IMR-90 (cell line): Measurements from ENCODE around the gene OR6P1. TPM values are rescaled to one million over a fixed set of nuclear protein-coding genes. Genes with fewer than 3 reads are reported as not detected.

Experiments
- ATAC-seq: fragments of 200-7000 bp; cut with Tn5 transposase; 2 replicates; pipeline ENCODE4 v1.9.1; 2020; ENCODE audit warnings: low read depth, mild to moderate bottlenecking, moderate library complexity
- BruUV-seq: library from RNA; stranded (reverse); fragments of 400-500 nt; replicated peaks from 2 replicates; lab custom pipeline; 2021; lab: Mats Ljungman, UMichigan
- CTCF ChIA-PET: fragments of 300-600 bp; formaldehyde crosslinking; extraction: SDS; loops from one replicate; lab custom pipeline; 2021; ENCODE audit warnings: antibody characterized with exemption; lab: Yijun Ruan, JAX
- POLR2A ChIA-PET: fragments of 300-600 bp; sonication (Branson Sonifier 250); formaldehyde crosslinking; loops from one replicate; lab custom pipeline; 2022; ENCODE audit warnings: antibody characterized with exemption; ENCODE audit not compliant: unreplicated experiment; lab: Charles Lee
- DNase-seq: peaks from one replicate; pipeline ENCODE4 v3.0.0; 2013
- H2AFZ ChIP-seq: replicated peaks from 2 replicates; pipeline ENCODE3; 2013; ENCODE audit warnings: low read length, mild to moderate bottlenecking; ENCODE audit not compliant: poor library complexity
- H2AK5ac ChIP-seq: 2 replicates; pipeline ENCODE4 v1.6.1; 2013; ENCODE audit warnings: low read depth, low read length, inconsistent platforms
- H2AK9ac ChIP-seq: replicated peaks from 2 replicates; pipeline ENCODE3; 2013; ENCODE audit warnings: mild to moderate bottlenecking, low read depth, low read length, moderate library complexity; ENCODE audit not compliant: poor library complexity
- H2BK120ac ChIP-seq: 2 replicates; pipeline ENCODE4 v1.6.1; 2013; ENCODE audit warnings: low read depth, low read length, inconsistent platforms
- H2BK15ac ChIP-seq: 3 replicates; pipeline ENCODE4 v1.6.1; 2013; ENCODE audit warnings: low read depth, low read length, inconsistent platforms
- H2BK20ac ChIP-seq: 2 replicates; pipeline ENCODE4 v1.6.1; 2013; ENCODE audit warnings: low read depth, mild to moderate bottlenecking, inconsistent platforms, low read length, moderate library complexity
- H2BK5ac ChIP-seq: 2 replicates; pipeline ENCODE4 v1.6.1; 2013; ENCODE audit warnings: mild to moderate bottlenecking, low read depth, low read length, inconsistent platforms; ENCODE audit not compliant: poor library complexity, severe bottlenecking
- H3K14ac ChIP-seq: replicated peaks from 2 replicates; pipeline ENCODE4 v1.6.1; 2013; ENCODE audit warnings: low read depth, low read length, inconsistent platforms
- H3K18ac ChIP-seq: 2 replicates; pipeline ENCODE4 v1.6.1; 2013; ENCODE audit warnings: low read depth, low read length, control low read depth
- H3K23ac ChIP-seq: 2 replicates; pipeline ENCODE4 v1.6.1; 2013; ENCODE audit warnings: low read depth, low read length, inconsistent platforms
- H3K27ac ChIP-seq: 2 replicates; pipeline ENCODE4 v1.5.1; 2013; ENCODE audit warnings: mild to moderate bottlenecking, control low read depth, low read length; ENCODE audit not compliant: insufficient read depth
- H3K27me3 ChIP-seq: 2 replicates; pipeline ENCODE4 v1.6.1; 2013; ENCODE audit warnings: low read length; ENCODE audit not compliant: control insufficient read depth, insufficient read depth
- H3K36me3 ChIP-seq: 2 replicates; pipeline ENCODE4 v1.6.1; 2013; ENCODE audit warnings: low read length, mixed read lengths; ENCODE audit not compliant: control insufficient read depth, insufficient read depth
- H3K4ac ChIP-seq: 2 replicates; pipeline ENCODE4 v1.6.1; 2013; ENCODE audit warnings: low read depth, low read length, inconsistent platforms
- H3K4me1 ChIP-seq: 2 replicates; pipeline ENCODE4 v1.6.1; 2013; ENCODE audit warnings: low read length, mixed read lengths; ENCODE audit not compliant: control insufficient read depth, insufficient read depth
- H3K4me2 ChIP-seq: 2 replicates; pipeline ENCODE4 v1.6.1; 2013; ENCODE audit warnings: low read depth, mild to moderate bottlenecking, control low read depth, low read length, moderate library complexity
- H3K4me3 ChIP-seq: 2 replicates; pipeline ENCODE4 v1.5.1; 2013; ENCODE audit warnings: low read depth, mild to moderate bottlenecking, control low read depth, low read length, moderate library complexity; ENCODE audit not compliant: insufficient read depth
- H3K56ac ChIP-seq: 2 replicates; pipeline ENCODE4 v1.6.1; 2013; ENCODE audit warnings: low read length, inconsistent platforms; ENCODE audit not compliant: insufficient read depth; ENCODE audit errors: extremely low read depth
- H3K79me1 ChIP-seq, 2 experiments: 2 replicates each; pipeline ENCODE4 v1.6.1; 2013; ENCODE audit warnings: low read length in 2 of 2, inconsistent platforms in 1 of 2, low read depth in 1 of 2
- H3K9ac ChIP-seq: 2 replicates; pipeline ENCODE4 v1.6.1; 2013; ENCODE audit warnings: low read depth, low read length, control low read depth
- H3K9me1 ChIP-seq: 2 replicates; pipeline ENCODE4 v1.6.1; 2013; ENCODE audit warnings: low read length, inconsistent platforms; ENCODE audit not compliant: insufficient read depth
- H3K9me3 ChIP-seq: 2 replicates; pipeline ENCODE4 v1.6.1; 2013; ENCODE audit warnings: low read length; ENCODE audit not compliant: control insufficient read depth, insufficient read depth
- H4K20me1 ChIP-seq: 2 replicates; pipeline ENCODE4 v1.6.1; 2013; ENCODE audit warnings: low read length, inconsistent platforms; ENCODE audit not compliant: insufficient read depth
- H4K5ac ChIP-seq: 2 replicates; pipeline ENCODE4 v1.6.1; 2013; ENCODE audit warnings: mild to moderate bottlenecking, low read depth, low read length, control low read depth
- H4K8ac ChIP-seq, 2 experiments: 2 replicates each; pipeline ENCODE4 v1.6.1; 2013; ENCODE audit warnings: low read depth in 2 of 2, low read length in 2 of 2, control low read depth in 1 of 2, inconsistent platforms in 1 of 2
- H4K91ac ChIP-seq: 2 replicates; pipeline ENCODE4 v1.6.1; 2013; ENCODE audit warnings: low read depth, low read length, inconsistent platforms; ENCODE audit not compliant: insufficient read depth
- BHLHE40 ChIP-seq: fragments of 150-350 bp; IDR thresholded peaks from 2 replicates; pipeline ENCODE4 v1.6.1; 2016; ENCODE audit warnings: mild to moderate bottlenecking, low read depth, low read length
- CEBPB ChIP-seq: IDR thresholded peaks from 2 replicates; pipeline ENCODE4 v1.6.1; 2012; ENCODE audit warnings: low read depth, low read length, improper control_type of control experiment
- CHD1 ChIP-seq: IDR thresholded peaks from 2 replicates; pipeline ENCODE4 v1.6.1; 2012; ENCODE audit warnings: low read depth, low read length, improper control_type of control experiment
- CTCF ChIP-seq: conservative IDR thresholded peaks from 2 replicates; pipeline ENCODE4 v1.5.1; 2012; ENCODE audit warnings: mild to moderate bottlenecking, low read depth, low read length, improper control_type of control experiment
- ELK1 ChIP-seq: fragments of 150-350 bp; IDR thresholded peaks from 2 replicates; pipeline ENCODE4 v1.6.1; 2016; ENCODE audit warnings: low read depth, mild to moderate bottlenecking, low read length, moderate library complexity, borderline replicate concordance
- FOS ChIP-seq: fragments of 150-350 bp; IDR thresholded peaks from 2 replicates; pipeline ENCODE4 v1.6.1; 2016; ENCODE audit warnings: low read depth, low read length
- MAFK ChIP-seq: IDR thresholded peaks from 2 replicates; pipeline ENCODE4 v1.6.1; 2012; ENCODE audit warnings: low read depth, low read length, improper control_type of control experiment
- MAZ ChIP-seq: IDR thresholded peaks from 2 replicates; pipeline ENCODE4 v1.6.1; 2012; ENCODE audit warnings: low read depth, mild to moderate bottlenecking, low read length, improper control_type of control experiment, moderate library complexity, borderline replicate concordance
- MXI1 ChIP-seq: IDR thresholded peaks from 2 replicates; pipeline ENCODE4 v1.6.1; 2012; ENCODE audit warnings: low read depth, mild to moderate bottlenecking, low read length, moderate library complexity, borderline replicate concordance
- NFE2L2 ChIP-seq: fragments of 150-350 bp; IDR thresholded peaks from 2 replicates; pipeline ENCODE4 v1.6.1; 2016; ENCODE audit warnings: low read depth, mild to moderate bottlenecking, low read length
- POLR2A ChIP-seq: IDR thresholded peaks from 2 replicates; pipeline ENCODE4 v1.6.1; 2012; ENCODE audit warnings: mild to moderate bottlenecking, low read depth, low read length
- RAD21 ChIP-seq: IDR thresholded peaks from 2 replicates; pipeline ENCODE4 v1.6.1; 2012; ENCODE audit warnings: low read length, improper control_type of control experiment
- RCOR1 ChIP-seq: IDR thresholded peaks from 2 replicates; pipeline ENCODE4 v1.6.1; 2012; ENCODE audit warnings: mild to moderate bottlenecking, low read length, improper control_type of control experiment; ENCODE audit not compliant: insufficient replicate concordance
- RFX5 ChIP-seq: IDR thresholded peaks from 2 replicates; pipeline ENCODE4 v1.8.0; 2012; ENCODE audit warnings: low read depth, mild to moderate bottlenecking, low read length, moderate library complexity
- SMC3 ChIP-seq: fragments of 150-350 bp; IDR thresholded peaks from 2 replicates; pipeline ENCODE4 v1.6.1; 2016; ENCODE audit warnings: low read depth, mild to moderate bottlenecking, antibody characterized with exemption, low read length, moderate library complexity
- USF2 ChIP-seq: fragments of 150-350 bp; IDR thresholded peaks from 2 replicates; pipeline ENCODE4 v1.6.1; 2017; ENCODE audit warnings: mild to moderate bottlenecking, antibody characterized with exemption, low read length, low read depth
- WGBS, 2 experiments: methylation state at CpG; one replicate each; pipeline versions ENCODE4 v1.1.5 to v1.1.7; 2013; ENCODE audit warnings: missing lambda C conversion rate in 2 of 2; ENCODE audit not compliant: insufficient read length in 1 of 2; ENCODE audit errors: extremely low coverage in 2 of 2; 5-methylcytosine and 5-hydroxymethylcytosine counted together
- dilution Hi-C: fragments of 300-500 bp; cut with HindIII; formaldehyde crosslinking; loops from one replicate; pipeline ENCODE4 v1.14.3; 2018; ENCODE audit warnings: low sequenced_read_pairs; ENCODE audit not compliant: unreplicated experiment
- in situ Hi-C: fragments of 300-500 bp; cut with MboI; formaldehyde crosslinking; loops from 3 replicates; pipeline ENCODE4 v1.14.3; 2019; ENCODE audit warnings: low sequenced_read_pairs, inconsistent platforms, mixed read lengths
- intact Hi-C: fragments of 100-400 bp; cut with micrococcal nuclease; formaldehyde crosslinking; loops from 2 replicates; pipeline ENCODE4 v1.10.0; 2022
- polyA plus RNA-seq, 3 experiments: library from polyadenylated mRNA; depleted of rRNA; stranded (reverse); fragments of >200 nt; gene quantifications; 2 replicates each; pipeline ENCODE4 v1.2.3, GENCODE V29; 2012; ENCODE audit warnings: low replicate concordance in 1 of 3
- total RNA-seq: library from RNA; depleted of rRNA; stranded (reverse); fragments of >200 nt; gene quantifications from 2 replicates; pipeline ENCODE4 v1.2.3, GENCODE V29; 2012

The OR6P1 gene
- total and polyA plus RNA-seq, 2 of the 4 experiments (the other 2 are of a cell fraction) = not detected

GRCh38 chr1:158520021-158520420, 50.4 kb downstream of the OR6P1 start:
- H3K14ac ChIP-seq = no peak overlapping the region
- no peak overlapping the region for H2BK5ac ChIP-seq
- no peak overlapping the region for H2AK9ac ChIP-seq
- no peak overlapping the region for H3K27ac ChIP-seq
- H3K4me2 ChIP-seq = no peak overlapping the region
- H4K20me1 ChIP-seq = no peaks in the 10 kb centered on the region
- H4K91ac ChIP-seq = no peak overlapping the region
- no peak overlapping the region for H2BK15ac ChIP-seq
- no peaks in the 10 kb centered on the region for H3K79me1 ChIP-seq
- no peak overlapping the region for H3K4me3 ChIP-seq
- in situ Hi-C loops (no loop called here), intact Hi-C loops (loop anchor here (10.0 kb wide), 2 partner anchors 555 kb away; partner anchors contain the start of gene AIM2), dilution Hi-C loops (no loop called here)
- DNase-seq (no peak), ATAC-seq (no peak)
- no peak overlapping the region for H4K8ac ChIP-seq
- H3K9ac ChIP-seq = no peak overlapping the region
- no peak overlapping the region for H2BK20ac ChIP-seq
- H3K36me3 ChIP-seq = no peaks in the 10 kb centered on the region
- H3K27me3 ChIP-seq = no peaks in the 10 kb centered on the region
- CTCF ChIA-PET = no interaction called here
- no peak overlapping the region for H3K18ac ChIP-seq
- H3K23ac ChIP-seq = no peak overlapping the region
- H3K4ac ChIP-seq = no peak overlapping the region
- no peak overlapping the region for H4K5ac ChIP-seq
- no peak overlapping the region for H2BK120ac ChIP-seq
- WGBS, 2 experiments = no CpG with 5 or more reads among the region's 1 CpG
- POLR2A ChIA-PET = no interaction called here
- TF ChIP-seq NFE2L2 (no peak), RFX5 (no peak), SMC3 (no peak), RAD21 (no peak), MXI1 (no peak), MAZ (no peak), RCOR1 (no peak), POLR2A (no peak), USF2 (no peak), CTCF (no peak), CHD1 (no peak), ELK1 (no peak), MAFK (no peak), BHLHE40 (no peak), CEBPB (no peak), FOS (no peak)
- no peak overlapping the region for H3K56ac ChIP-seq
- H2AFZ ChIP-seq = no peak overlapping the region
- H3K9me1 ChIP-seq = no peaks in the 10 kb centered on the region
- no peaks in the 10 kb centered on the region for H3K4me1 ChIP-seq
- no peaks in the 10 kb centered on the region for H3K9me3 ChIP-seq
- no TSS peak for BruUV-seq
- H2AK5ac ChIP-seq = no peak overlapping the region
